HepG2 (cell line): ENCODE data around the gene NPB. TPM values are rescaled to one million over a fixed set of nuclear protein-coding genes. Genes with fewer than 3 reads are reported as not detected.

ENCODE experiments used
- ATAC-seq: fragments of 200-7000 bp; cut with Tn5 transposase; 3 replicates; pipeline ENCODE4 v1.9.1; 2020; ENCODE audit warnings: mild to moderate bottlenecking, moderate library complexity
- BruUV-seq: library from RNA; stranded (reverse); fragments of 400-500 nt; replicated peaks from 2 replicates; lab custom pipeline; 2021; lab: Mats Ljungman, UMichigan
- CTCF ChIA-PET: fragments of 300-600 bp; formaldehyde crosslinking; extraction: SDS; loops from one replicate; lab custom pipeline; 2021; ENCODE audit warnings: low total read pairs, inconsistent platforms, low intra/inter-chr PET ratio; lab: Yijun Ruan, JAX
- POLR2A ChIA-PET: fragments of 350-600 bp; sonication (Branson Sonifier 250); formaldehyde crosslinking; loops from one replicate; lab custom pipeline; 2020; ENCODE audit warnings: antibody characterized with exemption, inconsistent platforms; lab: Yijun Ruan, JAX
- DNase-seq: peaks from one replicate; pipeline ENCODE4 v3.0.0-alpha.2; 2015; ENCODE audit warnings: low spot score
- FAIRE-seq: peaks from 3 replicates; lab custom pipeline; 2011; peaks lifted over from hg19 to GRCh38; lab: Jason Lieb, UNC
- H2AFZ ChIP-seq: one replicate; pipeline ENCODE4 v1.6.1; 2011; ENCODE audit warnings: low read length, inconsistent platforms
- H3K27ac ChIP-seq: fragments of 300-600 bp; 3 replicates; pipeline ENCODE4 v1.8.0; 2011; ENCODE audit warnings: mixed run types, mild to moderate bottlenecking, mixed read lengths, low read length, inconsistent platforms; ENCODE audit not compliant: insufficient read depth; ENCODE audit errors: extremely low read length
- H3K27me3 ChIP-seq, 2 experiments: fragments of 200-600 bp in 1 of 2; 2 replicates in 1 of 2; 3 replicates in 1 of 2; pipeline versions ENCODE4 v1.6.0 to v1.8.0; 2011; ENCODE audit warnings: low read length in 2 of 2, mild to moderate bottlenecking in 2 of 2, moderate library complexity in 2 of 2, inconsistent platforms in 1 of 2; ENCODE audit not compliant: insufficient read depth in 2 of 2, control insufficient read depth in 1 of 2
- H3K36me3 ChIP-seq, 2 experiments: fragments of 200-600 bp in 1 of 2; replicated peaks in 1 of 2; 2 replicates in 1 of 2; 3 replicates in 1 of 2; pipeline versions ENCODE4 v1.5.1 to v1.8.0; 2011; ENCODE audit warnings: low read length in 2 of 2, inconsistent platforms in 1 of 2; ENCODE audit not compliant: insufficient read depth in 2 of 2, control insufficient read depth in 1 of 2
- H3K4me1 ChIP-seq: 2 replicates; pipeline ENCODE4 v1.5.1; 2012; ENCODE audit warnings: low read length, inconsistent platforms; ENCODE audit not compliant: insufficient read depth
- H3K4me2 ChIP-seq: 2 replicates; pipeline ENCODE4 v1.6.0; 2011; ENCODE audit warnings: low read depth, low read length, inconsistent platforms
- H3K4me3 ChIP-seq, 3 experiments: fragments of 200-600 bp in 1 of 3; sonication (generic), shearing (Covaris generic) in 1 of 3; replicated peaks in 1 of 3; 2 replicates each; pipeline ENCODE4 v1.5.1; 2011 to 2016; ENCODE audit warnings: low read length in 3 of 3, inconsistent platforms in 2 of 3, low read depth in 2 of 3, mild to moderate bottlenecking in 2 of 3, control low read depth in 1 of 3, mixed read lengths in 1 of 3; ENCODE audit not compliant: insufficient read depth in 1 of 3
- H3K79me2 ChIP-seq: one replicate; pipeline ENCODE4 v1.6.1; 2011; ENCODE audit warnings: low read length, inconsistent platforms; ENCODE audit not compliant: insufficient read depth
- H3K9ac ChIP-seq: 2 replicates; pipeline ENCODE4 v1.6.0; 2011; ENCODE audit warnings: mild to moderate bottlenecking, low read depth, low read length, inconsistent platforms; ENCODE audit not compliant: insufficient read depth
- H3K9me3 ChIP-seq: 2 replicates; pipeline ENCODE4 v1.5.1; 2012; ENCODE audit warnings: mild to moderate bottlenecking, low read length
- H4K20me1 ChIP-seq: 2 replicates; pipeline ENCODE4 v1.6.0; 2011; ENCODE audit warnings: inconsistent platforms, mild to moderate bottlenecking, low read length, moderate library complexity; ENCODE audit not compliant: insufficient read depth
- CREM ChIP-seq, 2 experiments: sonication (generic) in 1 of 2; formaldehyde crosslinking in 1 of 2; IDR thresholded peaks; 2 replicates each; pipeline versions ENCODE4 v1.4.0 to v1.6.1; 2016 to 2020; ENCODE audit warnings: antibody characterized with exemption in 1 of 2, mild to moderate bottlenecking in 1 of 2, missing genetic modification reagents in 1 of 2
- FOXP1 ChIP-seq, 2 experiments: fragments of 450-650 bp in 1 of 2; IDR thresholded peaks; 2 replicates each; pipeline ENCODE4 v1.6.1; 2017 to 2018; ENCODE audit warnings: antibody characterized with exemption in 1 of 2
- MTERF4 ChIP-seq: sonication (generic); formaldehyde crosslinking; IDR thresholded peaks from 2 replicates; pipeline ENCODE4 v1.8.0; 2023; ENCODE audit warnings: mild to moderate bottlenecking, missing genetic modification reagents
- NKX3-1 ChIP-seq: sonication (generic); formaldehyde crosslinking; IDR thresholded peaks from 2 replicates; pipeline ENCODE4 v1.5.0; 2020; ENCODE audit warnings: missing genetic modification reagents
- NRL ChIP-seq: sonication (generic); formaldehyde crosslinking; IDR thresholded peaks from 2 replicates; pipeline ENCODE4 v1.5.0; 2020; ENCODE audit warnings: missing genetic modification reagents, mild to moderate bottlenecking, moderate library complexity, borderline replicate concordance
- POLR2G ChIP-seq: fragments of 200-400 bp; formaldehyde crosslinking; IDR thresholded peaks from 2 replicates; pipeline ENCODE4 v1.6.1; 2018; ENCODE audit warnings: mild to moderate bottlenecking, low read depth, low read length, moderate library complexity
- SPEN ChIP-seq: sonication (generic); formaldehyde crosslinking; IDR thresholded peaks from 2 replicates; pipeline ENCODE4 v1.5.1; 2020; ENCODE audit warnings: low read depth, mild to moderate bottlenecking, missing genetic modification reagents
- ZFX ChIP-seq: sonication (generic); formaldehyde crosslinking; IDR thresholded peaks from 2 replicates; pipeline ENCODE4 v1.4.0; 2020; ENCODE audit warnings: mild to moderate bottlenecking, low read depth, missing genetic modification reagents, moderate library complexity
- ZMYM3 ChIP-seq: sonication (generic); formaldehyde crosslinking; IDR thresholded peaks from 2 replicates; pipeline ENCODE4 v1.5.1; 2020; ENCODE audit warnings: mild to moderate bottlenecking, missing genetic modification reagents
- ZNF282 ChIP-seq: fragments of 450-650 bp; IDR thresholded peaks from 2 replicates; pipeline ENCODE4 v1.6.1; 2018; ENCODE audit not compliant: partially characterized antibody
- ZNF292 ChIP-seq: sonication (generic); formaldehyde crosslinking; IDR thresholded peaks from 2 replicates; pipeline ENCODE4 v1.8.1; 2022; ENCODE audit warnings: mild to moderate bottlenecking, low read depth, missing genetic modification reagents, borderline replicate concordance
- ZNF362 ChIP-seq: sonication (generic); formaldehyde crosslinking; IDR thresholded peaks from 2 replicates; pipeline ENCODE4 v1.4.0; 2020; ENCODE audit warnings: missing genetic modification reagents, mild to moderate bottlenecking, borderline replicate concordance
- ZNF432 ChIP-seq: sonication (generic); formaldehyde crosslinking; IDR thresholded peaks from 2 replicates; pipeline ENCODE4 v1.5.0; 2020; ENCODE audit warnings: missing genetic modification reagents, mild to moderate bottlenecking, borderline replicate concordance
- WGBS: methylation state at CpG from one replicate; pipeline ENCODE4 v1.1.6; 2017; ENCODE audit warnings: low lambda C conversion rate; 5-methylcytosine and 5-hydroxymethylcytosine counted together
- in situ Hi-C: cut with HindIII; loops from 2 replicates; pipeline ENCODE4 v1.10.0; 2017; ENCODE audit warnings: low pct_unique_long_range_greater_than_20kb; ENCODE audit not compliant: extremely low pct_ligation_motif_present
- intact Hi-C: fragments of 100-400 bp; cut with micrococcal nuclease; formaldehyde crosslinking; loops from one replicate; pipeline ENCODE4 v1.10.0; 2022; ENCODE audit not compliant: unreplicated experiment
- polyA plus RNA-seq, 8 experiments: library from polyadenylated mRNA; depleted of rRNA in 3 of 8; stranded (reverse) in 7 of 8; unstranded in 1 of 8; fragments of >200 nt; fragmentation: Illumina TruSeq in 4 of 8; extraction: Trizol in 4 of 8; gene quantifications; 2 replicates each; pipeline versions ENCODE4 v1.2.1 to v1.2.3, GENCODE V29; 2011 to 2016; ENCODE audit warnings: low read depth in 4 of 8, missing spikeins in 1 of 8, mixed read lengths in 1 of 8; ENCODE audit not compliant: insufficient read depth in 1 of 8
- total RNA-seq, 5 experiments: library from RNA; depleted of rRNA; stranded (reverse); fragments of >200 nt; fragmentation: Illumina TruSeq; extraction: Trizol; gene quantifications; 2 replicates each; pipeline ENCODE4 v1.2.3, GENCODE V29; 2016; ENCODE audit warnings: low read depth in 1 of 5
- TF ChIP-seq, protein P1 (sequence below): sonication (generic); formaldehyde crosslinking; IDR thresholded peaks from 2 replicates; pipeline ENCODE4 v1.4.0; 2020; ENCODE audit warnings: missing genetic modification reagents
- TF ChIP-seq, protein P2 (sequence below): sonication (generic); formaldehyde crosslinking; IDR thresholded peaks from 2 replicates; pipeline ENCODE4 v1.8.1; 2023; ENCODE audit warnings: mild to moderate bottlenecking, moderate library complexity, missing genetic modification reagents
- TF ChIP-seq, protein P3 (sequence below): sonication (generic); formaldehyde crosslinking; IDR thresholded peaks from 2 replicates; pipeline ENCODE4 v1.8.1; 2023; ENCODE audit warnings: mild to moderate bottlenecking, missing genetic modification reagents, borderline replicate concordance

NPB gene
- total and polyA plus RNA-seq, 2 of the 13 experiments (the other 11 are each of a cell fraction or from before 2014, with no cell fraction given) = 0.11 to 0.93 TPM

GRCh38 chr17:81916234-81917001 is 14.4 kb downstream of the NPB start:
- peak overlapping the region; percentile 46 for H3K27ac ChIP-seq
- peaks cover 36 to 64% of the 10 kb centered on the region in 2 experiments for H3K36me3 ChIP-seq
- peaks cover 37% of the 10 kb centered on the region for H3K79me2 ChIP-seq
- intact Hi-C loops (no loop called here), in situ Hi-C loops (no loop called here)
- H2AFZ ChIP-seq = no peak overlapping the region
- H3K9ac ChIP-seq = peak overlapping the region; percentile 82
- DNase-seq = peak; percentile 74
- H4K20me1 ChIP-seq = no peaks in the 10 kb centered on the region; the same call in 1 of the 2 replicates
- peak overlapping the region; percentile 87 to 94 (median 93) for H3K4me3 ChIP-seq
- peak overlapping the region; percentile 94 for H3K4me2 ChIP-seq
- POLR2A ChIA-PET = interaction anchor here (0.7 to 2.8 kb wide), 12 partner anchors 9 to 121 kb away, joined by 3 to 49 read pairs (median 5); partner anchors contain the start of genes ALYREF, ANAPC11, DCXR and MAFG
- WGBS = 53% methylated on average over 21 of the region's 21 CpGs
- peak; percentile 90 for FAIRE-seq
- CTCF ChIA-PET = no interaction called here
- H3K9me3 ChIP-seq = no peaks in the 10 kb centered on the region
- BruUV-seq = no TSS peak
- H3K4me1 ChIP-seq = peaks cover 34% of the 10 kb centered on the region
- peak; percentile 29 for ATAC-seq
- H3K27me3 ChIP-seq = no peaks in the 10 kb centered on the region
- TF ChIP-seq CREM (IDR thresholded peaks at IDR 0.05) (no peak), CREM (CRISPR knock-in tag; IDR thresholded peaks at IDR 0.05) (no peak), NKX3-1 (CRISPR knock-in tag) (no peak), ZNF432 (no peak), SPEN (CRISPR knock-in tag) (0 out of 2 replicates have a peak, but pooled peaks have one; percentile 27), ZNF282 (no peak), FOXP1 (IDR thresholded peaks at IDR 0.05) (no peak), FOXP1 (CRISPR knock-in tag; IDR thresholded peaks at IDR 0.05) (no peak), ZFX (CRISPR knock-in tag) (peak; percentile 19; the same call in 1 of the 2 replicates), ZMYM3 (no peak), MTERF4 (no peak), ZNF362 (CRISPR knock-in tag) (peak; percentile 81), POLR2G (peak; percentile 41; the same call in 1 of the 2 replicates), NRL (CRISPR knock-in tag) (no peak), ZNF292 (CRISPR knock-in tag) (no peak)
- TF ChIP-seq, protein P1, sequence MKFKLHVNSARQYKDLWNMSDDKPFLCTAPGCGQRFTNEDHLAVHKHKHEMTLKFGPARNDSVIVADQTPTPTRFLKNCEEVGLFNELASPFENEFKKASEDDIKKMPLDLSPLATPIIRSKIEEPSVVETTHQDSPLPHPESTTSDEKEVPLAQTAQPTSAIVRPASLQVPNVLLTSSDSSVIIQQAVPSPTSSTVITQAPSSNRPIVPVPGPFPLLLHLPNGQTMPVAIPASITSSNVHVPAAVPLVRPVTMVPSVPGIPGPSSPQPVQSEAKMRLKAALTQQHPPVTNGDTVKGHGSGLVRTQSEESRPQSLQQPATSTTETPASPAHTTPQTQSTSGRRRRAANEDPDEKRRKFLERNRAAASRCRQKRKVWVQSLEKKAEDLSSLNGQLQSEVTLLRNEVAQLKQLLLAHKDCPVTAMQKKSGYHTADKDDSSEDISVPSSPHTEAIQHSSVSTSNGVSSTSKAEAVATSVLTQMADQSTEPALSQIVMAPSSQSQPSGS (CRISPR knock-in tag) = no peak
- TF ChIP-seq, protein P2, sequence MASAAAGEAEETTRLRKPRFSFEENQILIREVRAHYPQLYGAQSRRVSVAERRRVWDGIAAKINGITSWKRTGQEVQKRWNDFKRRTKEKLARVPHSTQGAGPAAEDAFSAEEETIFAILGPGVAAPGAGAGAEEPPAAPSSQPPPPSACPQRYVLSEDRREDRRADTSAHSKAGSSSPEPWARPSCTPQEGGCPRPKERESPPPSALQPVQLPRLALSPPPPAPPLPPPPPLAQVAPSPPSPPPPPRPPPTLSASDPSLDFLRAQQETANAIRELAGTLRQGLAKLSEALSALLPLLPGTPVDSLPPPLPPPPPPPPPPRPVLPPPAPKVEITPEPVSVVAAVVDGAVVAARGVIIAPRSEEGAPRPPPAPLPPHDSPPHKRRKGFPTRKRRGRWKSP (CRISPR knock-in tag) = no peak
- TF ChIP-seq, protein P3, sequence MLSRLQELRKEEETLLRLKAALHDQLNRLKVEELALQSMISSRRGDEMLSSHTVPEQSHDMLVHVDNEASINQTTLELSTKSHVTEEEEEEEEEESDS (CRISPR knock-in tag) = no peak
